ENCODE measurements around the gene AK8.

Gene AK8

GRCh38 chr9:132857616-132858342, 20.3 kb downstream of the AK8 start:
- no peak for DNase-seq

GRCh38 chr9:132857031-132857430, 21.1 kb downstream of the AK8 start:
- DNase-seq, result no peak

- no peak for DNase-seq
Observed at GRCh38 chr9:132855904-132856303, 22.2 kb downstream of the AK8 start.

GRCh38 chr9:132854832-132855231, 23.3 kb downstream of the AK8 start:
- no peak for DNase-seq

GRCh38 chr9:132853482-132853881, 24.6 kb downstream of the AK8 start:
- no peak for DNase-seq

GRCh38 chr9:132849185-132849706, 28.8 kb downstream of the AK8 start:
- no peak for DNase-seq

- no peak for DNase-seq
Observed at GRCh38 chr9:132846918-132847515, 31.1 kb downstream of the AK8 start.

- DNase-seq, result no peak
Observed at GRCh38 chr9:132846109-132846917, 31.8 kb downstream of the AK8 start.

GRCh38 chr9:132842124-132843044, 35.7 kb downstream of the AK8 start:
- no peak for DNase-seq

- DNase-seq, result no peak
Observed at GRCh38 chr9:132840980-132841379, 37.1 kb downstream of the AK8 start.

- no peak for DNase-seq
Observed at GRCh38 chr9:132838291-132838690, 39.8 kb downstream of the AK8 start.

- no peak for DNase-seq
Observed at GRCh38 chr9:132837501-132838286, 40.4 kb downstream of the AK8 start.

GRCh38 chr9:132834343-132834742, 43.7 kb downstream of the AK8 start:
- no peak for DNase-seq

- no peak for DNase-seq
Observed at GRCh38 chr9:132833550-132834121, 44.4 kb downstream of the AK8 start.

GRCh38 chr9:132832171-132832881, 45.8 kb downstream of the AK8 start:
- DNase-seq, result no peak

GRCh38 chr9:132828201-132828770, 49.8 kb downstream of the AK8 start:
- DNase-seq, result no peak

GRCh38 chr9:132827366-132827765, 50.7 kb downstream of the AK8 start:
- no peak for DNase-seq

GRCh38 chr9:132826621-132827365, 51.3 kb downstream of the AK8 start:
- no peak for DNase-seq

- no peak for DNase-seq
Observed at GRCh38 chr9:132826131-132826530, 52.0 kb downstream of the AK8 start.

- DNase-seq, result no peak
Observed at GRCh38 chr9:132825430-132825829, 52.7 kb downstream of the AK8 start.

Data from cortex of kidney (tissue), 1 donor.